GM21737 (cell line): ENCODE data around the gene RYR2.
A peak's percentile ranks its signal among the peaks of the same experiment; 100 is the strongest.

Source experiments
- ATAC-seq: cut with Tn5 transposase; IDR thresholded peaks from one replicate; pipeline ENCODE4 v1.9.1; 2021; ENCODE audit warnings: mild to moderate bottlenecking, moderate library complexity; ENCODE audit not compliant: unreplicated experiment

Gene RYR2

GRCh38 chr1:237416924-237417655 is 375.1 kb downstream of the RYR2 start:
- ATAC-seq, result no peak

- no peak for ATAC-seq
Measured at GRCh38 chr1:237428809-237429208, 386.8 kb downstream of the RYR2 start.

GRCh38 chr1:237429252-237429651 is 387.3 kb downstream of the RYR2 start:
- ATAC-seq, result no peak

GRCh38 chr1:237431448-237431847 is 389.5 kb downstream of the RYR2 start:
- no peak for ATAC-seq

GRCh38 chr1:237440346-237440745 is 398.4 kb downstream of the RYR2 start:
- ATAC-seq, result no peak

GRCh38 chr1:237444120-237444790 is 402.3 kb downstream of the RYR2 start:
- no peak for ATAC-seq

GRCh38 chr1:237448042-237448441 is 406.1 kb downstream of the RYR2 start:
- no peak for ATAC-seq

- no peak for ATAC-seq
Measured at GRCh38 chr1:237457573-237457972, 415.6 kb downstream of the RYR2 start.

- ATAC-seq, result no peak
Measured at GRCh38 chr1:237467320-237467719, 425.3 kb downstream of the RYR2 start.

GRCh38 chr1:237470712-237471338 is 428.8 kb downstream of the RYR2 start:
- ATAC-seq, result no peak

GRCh38 chr1:237471377-237471776 is 429.4 kb downstream of the RYR2 start:
- no peak for ATAC-seq

GRCh38 chr1:237471956-237472355 is 430.0 kb downstream of the RYR2 start:
- no peak for ATAC-seq

GRCh38 chr1:237473854-237474253 is 431.9 kb downstream of the RYR2 start:
- ATAC-seq, result no peak

- ATAC-seq, result no peak
Measured at GRCh38 chr1:237478082-237478481, 436.1 kb downstream of the RYR2 start.

GRCh38 chr1:237478842-237479241 is 436.9 kb downstream of the RYR2 start:
- no peak for ATAC-seq

GRCh38 chr1:237482777-237483176 is 440.8 kb downstream of the RYR2 start:
- ATAC-seq, result no peak

- no peak for ATAC-seq
Measured at GRCh38 chr1:237492359-237492758, 450.4 kb downstream of the RYR2 start.

GRCh38 chr1:237500566-237500965 is 458.6 kb downstream of the RYR2 start:
- no peak for ATAC-seq

- ATAC-seq, result no peak
Measured at GRCh38 chr1:237503292-237503691, 461.3 kb downstream of the RYR2 start.

- ATAC-seq, result peak; percentile 92
Measured at GRCh38 chr1:237507005-237507404, 465.0 kb downstream of the RYR2 start.

GRCh38 chr1:237509748-237510147 is 467.8 kb downstream of the RYR2 start:
- ATAC-seq, result no peak

GRCh38 chr1:237525102-237525501 is 483.1 kb downstream of the RYR2 start:
- ATAC-seq, result no peak
